K562 (cell line): ENCODE results near the gene CLCNKB. TPM values are rescaled to one million over a fixed set of nuclear protein-coding genes. Genes with fewer than 3 reads are reported as not detected.

Experiments
- ATAC-seq: fragments of 200-7000 bp; cut with Tn5 transposase; 3 replicates; pipeline ENCODE4 v1.9.1; 2020; ENCODE audit warnings: moderate library complexity
- BruUV-seq: library from RNA; stranded (reverse); fragments of 400-500 nt; replicated peaks from 2 replicates; lab custom pipeline; 2021; lab: Mats Ljungman, UMichigan
- CTCF ChIA-PET: fragments of 300-600 bp; formaldehyde crosslinking; extraction: SDS; loops from one replicate; lab custom pipeline; 2021; ENCODE audit warnings: low intra/inter-chr PET ratio; lab: Yijun Ruan, JAX
- POLR2A ChIA-PET: fragments of 300-600, 350-650 bp; sonication (Branson Sonifier 250); formaldehyde crosslinking; extraction: SDS; loops from one replicate; lab custom pipeline; 2021; ENCODE audit warnings: antibody characterized with exemption, inconsistent platforms; lab: Yijun Ruan, JAX
- DNase-seq, 4 experiments: peaks; one replicate each; pipeline versions ENCODE4 v3.0.0 to v3.0.0-alpha.2; 2011 to 2018; ENCODE audit warnings: low spot score in 3 of 4, mixed read lengths in 3 of 4; ENCODE audit errors: extremely low read depth in 1 of 4
- FAIRE-seq: peaks from 2 replicates; lab custom pipeline; 2011; peaks lifted over from hg19 to GRCh38; lab: Jason Lieb, UNC
- H2AFZ ChIP-seq: 2 replicates; pipeline ENCODE4 v1.6.0; 2011; ENCODE audit warnings: low read depth, low read length, control low read depth, inconsistent platforms
- H3K27ac ChIP-seq: fragments of 200-600 bp; 3 replicates; pipeline ENCODE4 v1.8.0; 2011; ENCODE audit warnings: low read depth, mild to moderate bottlenecking, control low read depth, inconsistent platforms, low read length, moderate library complexity, mixed read lengths; ENCODE audit errors: extremely low read depth
- H3K27me3 ChIP-seq, 2 experiments: fragments of 300-600 bp in 1 of 2; 2 replicates in 1 of 2; 3 replicates in 1 of 2; pipeline versions ENCODE4 v1.6.0 to v1.8.0; 2011; ENCODE audit warnings: inconsistent platforms in 2 of 2, low read length in 2 of 2, mild to moderate bottlenecking in 1 of 2, mixed read lengths in 1 of 2, moderate library complexity in 1 of 2; ENCODE audit not compliant: control insufficient read depth in 2 of 2, insufficient read depth in 2 of 2
- H3K36me3 ChIP-seq: fragments of 300-600 bp; 3 replicates; pipeline ENCODE4 v1.8.0; 2011; ENCODE audit warnings: mild to moderate bottlenecking, low read length, inconsistent platforms; ENCODE audit not compliant: control insufficient read depth, insufficient read depth
- H3K4me1 ChIP-seq, 2 experiments: fragments of 200-600 bp in 1 of 2; replicated peaks in 1 of 2; 2 replicates in 1 of 2; 3 replicates in 1 of 2; pipeline versions ENCODE4 v1.5.1 to v1.8.0; 2011; ENCODE audit warnings: inconsistent platforms in 2 of 2, low read length in 2 of 2, mild to moderate bottlenecking in 1 of 2, mixed read lengths in 1 of 2, moderate library complexity in 1 of 2; ENCODE audit not compliant: control insufficient read depth in 2 of 2, insufficient read depth in 2 of 2
- H3K4me2 ChIP-seq: 2 replicates; pipeline ENCODE4 v1.6.1; 2011; ENCODE audit warnings: low read length, control low read depth, inconsistent platforms, mixed read lengths; ENCODE audit not compliant: insufficient read depth
- H3K4me3 ChIP-seq: fragments of 200-600 bp; sonication (generic), shearing (Covaris generic); 2 replicates; pipeline ENCODE4 v1.5.1; 2016; ENCODE audit warnings: control low read depth, inconsistent platforms
- H3K79me2 ChIP-seq: fragments of 200-600 bp; 3 replicates; pipeline ENCODE4 v1.8.0; 2011; ENCODE audit warnings: low read length, inconsistent platforms; ENCODE audit not compliant: control insufficient read depth, insufficient read depth
- H3K9ac ChIP-seq, 2 experiments: 2 replicates each; pipeline versions ENCODE4 v1.6.0 to v1.6.1; 2011; ENCODE audit warnings: low read depth in 2 of 2, low read length in 2 of 2, control low read depth in 1 of 2, inconsistent platforms in 1 of 2, mild to moderate bottlenecking in 1 of 2, mixed read lengths in 1 of 2; ENCODE audit not compliant: insufficient read depth in 1 of 2
- H3K9me1 ChIP-seq: one replicate; pipeline ENCODE4 v1.6.0; 2011; ENCODE audit warnings: inconsistent platforms, mild to moderate bottlenecking, low read length, moderate library complexity; ENCODE audit not compliant: control insufficient read depth, insufficient read depth
- H3K9me3 ChIP-seq: replicated peaks from 2 replicates; pipeline ENCODE4 v1.5.1; 2011; ENCODE audit warnings: low read depth, low read length, inconsistent platforms; ENCODE audit not compliant: control insufficient read depth, insufficient read depth
- H4K20me1 ChIP-seq: replicated peaks from 2 replicates; pipeline ENCODE4 v1.6.1; 2011; ENCODE audit warnings: low read length, inconsistent platforms, mixed read lengths; ENCODE audit not compliant: control insufficient read depth, insufficient read depth
- THAP12 ChIP-seq: fragments of 250-450 bp; sonication (Bioruptor Pico); IDR thresholded peaks from 2 replicates; pipeline ENCODE4 v1.9.0; 2021; ENCODE audit warnings: mild to moderate bottlenecking, inconsistent platforms
- ZNF778 ChIP-seq: fragments of 450-650 bp; formaldehyde crosslinking; IDR thresholded peaks from 2 replicates; pipeline ENCODE4 v1.4.0; 2020; ENCODE audit warnings: mild to moderate bottlenecking, moderate library complexity
- WGBS: fragments of 100-300 bp; shearing (Covaris generic); methylation state at CpG from one replicate; pipeline ENCODE4 v1.1.6; 2016; ENCODE audit warnings: low coverage, mixed read lengths; ENCODE audit not compliant: insufficient coverage; ENCODE audit errors: missing lambda C conversion rate; 5-methylcytosine and 5-hydroxymethylcytosine counted together
- in situ Hi-C: fragments of 300-500 bp; cut with MboI; formaldehyde crosslinking; loops from 4 replicates; pipeline ENCODE4 v1.15.0; 2018; ENCODE audit warnings: inconsistent platforms, mixed read lengths
- intact Hi-C: fragments of 100-400 bp; cut with micrococcal nuclease; formaldehyde crosslinking; loops from 2 replicates; pipeline ENCODE4 v1.14.2; 2022
- polyA plus RNA-seq, 8 experiments: library from polyadenylated mRNA; depleted of rRNA in 4 of 8; stranded (reverse) in 5 of 8; unstranded in 3 of 8; fragments of >200 nt; fragmentation: Nextera tagmentation in 2 of 8; fragmentation: Illumina TruSeq in 1 of 8; extraction: Ambion mirVana in 2 of 8; extraction: Trizol in 1 of 8; gene quantifications; 2 replicates each; pipeline versions ENCODE4 v1.2.1 to v1.2.3, GENCODE V29; 2011 to 2014; ENCODE audit warnings: inconsistent platforms in 1 of 8, missing spikeins in 1 of 8
- total RNA-seq, 7 experiments: library from RNA; depleted of rRNA in 6 of 7; stranded (reverse); fragments of >200 nt in 6 of 7; fragmentation: Illumina TruSeq in 2 of 7; extraction: Trizol in 2 of 7; gene quantifications; 2 replicates each; pipeline versions ENCODE4 v1.2.1 to v1.2.3, GENCODE V29; 2011 to 2021; ENCODE audit warnings: low replicate concordance in 1 of 7

CLCNKB gene
- total and polyA plus RNA-seq, 9 of the 15 experiments (the other 6 are each of a cell fraction or from before 2014, with no cell fraction given), result 0.08 to 1.7 (median 0.64) TPM

- BruUV-seq, result no TSS peak
- Histone ChIP-seq H2AFZ (peak overlapping the region; percentile 69; the same call in 1 of the 2 replicates), H3K9ac (peak overlapping the region in 1 of 2 experiments; percentile 15; a peak in 2 of 4 replicates), H3K4me2 (no peak overlapping the region), H3K36me3 (no peaks in the 10 kb centered on the region), H3K4me3 (no peak overlapping the region), H3K9me3 (no peaks in the 10 kb centered on the region), H3K27ac (no peak overlapping the region), H4K20me1 (no peaks in the 10 kb centered on the region), H3K27me3 (peaks cover 0 to 7% of the 10 kb centered on the region in 2 experiments; a peak in 2 of 5 replicates), H3K9me1 (no peaks in the 10 kb centered on the region), H3K79me2 (no peaks in the 10 kb centered on the region), H3K4me1 (peaks cover 29 to 76% of the 10 kb centered on the region in 2 experiments)
- POLR2A ChIA-PET, result no interaction called here
- intact Hi-C loops, result no loop called here
- peak in 1 of 4 experiments; percentile 16 for DNase-seq
- WGBS, result 71% methylated on average over 10 of the region's 10 CpGs
- no peak for FAIRE-seq
- TF ChIP-seq ZNF778, result no peak
- TF ChIP-seq THAP12 (CRISPR knock-in tag), result 0 out of 2 replicates have a peak, but pooled peaks have one; percentile 11
- in situ Hi-C loops, result loop anchor here (10.0 kb wide), 1 partner anchor 48 kb away; no protein-coding TSS in a partner anchor
- CTCF ChIA-PET, result no interaction called here
- ATAC-seq, result no peak
These were observed 26.5 kb upstream of the CLCNKB start for GRCh38 chr1:16017076-16017460.
